SK-N-SH (cell line): ENCODE data around the gene GRM7. TPM values are rescaled to one million over a fixed set of nuclear protein-coding genes. Genes with fewer than 3 reads are reported as not detected.

ENCODE experiments used
- CTCF ChIA-PET: fragments of 300-600, 350-600 bp; formaldehyde crosslinking; extraction: SDS; loops from one replicate; lab custom pipeline; 2021; lab: Yijun Ruan, JAX
- POLR2A ChIA-PET: fragments of 350-600 bp; sonication (Branson Sonifier 250); formaldehyde crosslinking; extraction: SDS; loops from one replicate; lab custom pipeline; 2020; ENCODE audit warnings: antibody characterized with exemption, inconsistent platforms; lab: Yijun Ruan, JAX
- DNase-seq: peaks from one replicate; pipeline ENCODE4 v3.0.0; 2012
- H2AFZ ChIP-seq: fragments of 200-600 bp; sonication (generic); 2 replicates; pipeline ENCODE4 v1.8.1; 2016; ENCODE audit warnings: antibody characterized with exemption, mild to moderate bottlenecking, low read depth
- H3F3A ChIP-seq: fragments of 200-600 bp; sonication (generic); replicated peaks from 2 replicates; pipeline ENCODE3; 2016; ENCODE audit warnings: antibody characterized with exemption, mild to moderate bottlenecking; ENCODE audit not compliant: insufficient read depth
- H3K27ac ChIP-seq, 2 experiments: fragments of 200-500 bp in 1 of 2; fragments of 200-600 bp in 1 of 2; sonication (Bioruptor generic) in 1 of 2; sonication (generic), shearing (Covaris generic) in 1 of 2; 2 replicates each; pipeline versions ENCODE4 v1.5.1 to v1.6.1; 2014 to 2016; ENCODE audit warnings: low read depth in 2 of 2, inconsistent platforms in 1 of 2, low read length in 1 of 2, mild to moderate bottlenecking in 1 of 2, mixed read lengths in 1 of 2
- H3K27me3 ChIP-seq: fragments of 200-600 bp; sonication (generic), shearing (Covaris generic); 2 replicates; pipeline ENCODE4 v1.6.1; 2016; ENCODE audit warnings: mixed run types; ENCODE audit not compliant: insufficient read depth
- H3K36me3 ChIP-seq, 2 experiments: fragments of 200-500 bp in 1 of 2; fragments of 200-600 bp in 1 of 2; sonication (Bioruptor generic) in 1 of 2; sonication (generic) in 1 of 2; replicated peaks in 1 of 2; 2 replicates each; pipeline versions ENCODE3 to v1.5.1; 2014 to 2016; ENCODE audit warnings: low read length in 1 of 2, mild to moderate bottlenecking in 1 of 2; ENCODE audit not compliant: insufficient read depth in 2 of 2, control insufficient read depth in 1 of 2
- H3K4me1 ChIP-seq, 2 experiments: fragments of 200-500 bp in 1 of 2; fragments of 200-600 bp in 1 of 2; sonication (Bioruptor generic) in 1 of 2; sonication (generic), shearing (Covaris generic) in 1 of 2; 2 replicates each; pipeline versions ENCODE4 v1.5.1 to v1.6.1; 2014 to 2016; ENCODE audit warnings: low read depth in 1 of 2, low read length in 1 of 2, mixed run types in 1 of 2; ENCODE audit not compliant: insufficient read depth in 2 of 2, control insufficient read depth in 1 of 2
- H3K4me2 ChIP-seq: fragments of 200-600 bp; sonication (generic), shearing (Covaris generic); 2 replicates; pipeline ENCODE4 v1.6.1; 2017; ENCODE audit warnings: mixed run types
- H3K4me3 ChIP-seq, 2 experiments: fragments of 200-500 bp in 1 of 2; fragments of 200-600 bp in 1 of 2; sonication (Bioruptor generic) in 1 of 2; sonication (generic), shearing (Covaris generic) in 1 of 2; 2 replicates each; pipeline versions ENCODE4 v1.5.1 to v1.8.1; 2014 to 2016; ENCODE audit warnings: low read depth in 2 of 2, inconsistent platforms in 1 of 2, low read length in 1 of 2, mild to moderate bottlenecking in 1 of 2, mixed read lengths in 1 of 2, moderate library complexity in 1 of 2
- H3K79me2 ChIP-seq: fragments of 200-600 bp; sonication (generic); 2 replicates; pipeline ENCODE4 v1.8.1; 2017; ENCODE audit warnings: mild to moderate bottlenecking; ENCODE audit not compliant: insufficient read depth
- H3K9ac ChIP-seq: fragments of 200-600 bp; sonication (generic); 2 replicates; pipeline ENCODE4 v1.6.1; 2017; ENCODE audit warnings: mixed run types
- H3K9me2 ChIP-seq: fragments of 200-600 bp; sonication (generic); 2 replicates; pipeline ENCODE4 v1.6.1; 2017; ENCODE audit warnings: mixed run types
- H3K9me3 ChIP-seq: fragments of 200-600 bp; sonication (generic); 2 replicates; pipeline ENCODE4 v1.6.1; 2017; ENCODE audit warnings: mixed run types, mild to moderate bottlenecking, moderate library complexity
- H4K20me1 ChIP-seq: fragments of 200-600 bp; sonication (generic); 2 replicates; pipeline ENCODE4 v1.6.1; 2017; ENCODE audit warnings: mild to moderate bottlenecking, mixed run types; ENCODE audit not compliant: insufficient read depth
- CHD2 ChIP-seq: fragments of 150-350 bp; IDR thresholded peaks from 2 replicates; pipeline ENCODE4 v1.6.1; 2018; ENCODE audit warnings: low read length; ENCODE audit not compliant: partially characterized antibody
- ELF1 ChIP-seq: IDR thresholded peaks from 2 replicates; pipeline ENCODE4 v1.4.0; 2012
- EP300 ChIP-seq, 2 experiments: IDR thresholded peaks; 2 replicates each; pipeline versions ENCODE4 v1.4.0 to v1.6.1; 2012; ENCODE audit warnings: borderline replicate concordance in 1 of 2, low read depth in 1 of 2, low read length in 1 of 2
- FOSL2 ChIP-seq: IDR thresholded peaks from 2 replicates; pipeline ENCODE4 v1.4.0; 2012; ENCODE audit warnings: low read depth, mild to moderate bottlenecking, moderate library complexity, borderline replicate concordance
- GABPA ChIP-seq: IDR thresholded peaks from 2 replicates; pipeline ENCODE4 v1.4.0; 2012; ENCODE audit warnings: low read depth, mild to moderate bottlenecking
- GATA2 ChIP-seq: sonication (generic); formaldehyde crosslinking; IDR thresholded peaks from 2 replicates; pipeline ENCODE4 v1.5.0; 2020; ENCODE audit warnings: mild to moderate bottlenecking, missing genetic modification reagents
- IRF3 ChIP-seq: fragments of 150-350 bp; IDR thresholded peaks from 2 replicates; pipeline ENCODE4 v1.6.1; 2016; ENCODE audit warnings: mild to moderate bottlenecking, low read depth, low read length
- MEF2A ChIP-seq: IDR thresholded peaks from 2 replicates; pipeline ENCODE4 v1.4.0; 2012; ENCODE audit warnings: low read depth, borderline replicate concordance
- MXI1 ChIP-seq: IDR thresholded peaks from 2 replicates; pipeline ENCODE4 v1.6.1; 2012; ENCODE audit warnings: mild to moderate bottlenecking, low read depth, low read length, improper control_type of control experiment
- NFIC ChIP-seq: IDR thresholded peaks from 2 replicates; pipeline ENCODE4 v1.4.0; 2012; ENCODE audit warnings: borderline replicate concordance
- RCOR1 ChIP-seq: fragments of 150-350 bp; IDR thresholded peaks from 2 replicates; pipeline ENCODE4 v1.6.1; 2017; ENCODE audit warnings: antibody characterized with exemption, low read length
- RXRA ChIP-seq: IDR thresholded peaks from 2 replicates; pipeline ENCODE4 v1.4.0; 2012; ENCODE audit warnings: low read depth, mild to moderate bottlenecking, borderline replicate concordance
- YY1 ChIP-seq: IDR thresholded peaks from 2 replicates; pipeline ENCODE4 v1.4.0; 2012; ENCODE audit warnings: low read depth, mild to moderate bottlenecking
- WGBS: methylation state at CpG from one replicate; pipeline ENCODE4 v1.1.6; 2017; ENCODE audit warnings: low lambda C conversion rate; 5-methylcytosine and 5-hydroxymethylcytosine counted together
- polyA plus RNA-seq, 3 experiments: library from polyadenylated mRNA; depleted of rRNA; stranded (reverse); fragments of >200 nt; gene quantifications; 2 replicates each; pipeline ENCODE4 v1.2.3, GENCODE V29; 2012
- TF ChIP-seq, protein P1 (sequence below): IDR thresholded peaks from 2 replicates; pipeline ENCODE4 v1.4.0; 2012; ENCODE audit warnings: low read depth, borderline replicate concordance
- TF ChIP-seq, protein P2 (sequence below): IDR thresholded peaks from 2 replicates; pipeline ENCODE4 v1.4.0; 2012; ENCODE audit warnings: low read depth, borderline replicate concordance
- TF ChIP-seq, protein P3 (sequence below): IDR thresholded peaks from 2 replicates; pipeline ENCODE4; 2012

The GRM7 gene
- polyA plus RNA-seq, 1 of the 3 experiments (the other 2 are of a cell fraction) = 0.03 TPM

DNA sequence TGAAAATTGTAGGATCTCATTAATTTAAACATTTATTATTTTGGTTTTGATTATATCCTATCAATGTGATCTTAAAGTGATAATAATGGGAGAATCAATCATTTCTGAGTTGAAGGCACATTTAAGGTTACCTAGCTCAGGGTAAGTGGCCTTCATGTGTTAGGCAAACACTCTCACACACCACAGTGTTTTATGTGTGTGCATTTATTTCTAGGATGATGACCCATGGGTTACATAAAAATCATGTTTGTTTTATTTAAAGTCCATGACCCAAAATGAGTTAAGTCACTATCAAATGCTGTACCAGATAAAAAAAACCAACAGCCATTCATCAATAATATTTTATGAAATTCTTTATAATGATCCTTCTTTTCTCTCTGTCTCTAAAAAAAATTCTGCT lies 520.8 kb downstream of the GRM7 start:
- no peaks in the 10 kb centered on the region for H3K27me3 ChIP-seq
- H4K20me1 ChIP-seq = no peaks in the 10 kb centered on the region
- no peaks in the 10 kb centered on the region for H3K9me2 ChIP-seq
- H3K27ac ChIP-seq = no peak overlapping the region
- no peak overlapping the region for H2AFZ ChIP-seq
- no peak overlapping the region for H3K4me2 ChIP-seq
- no peaks in the 10 kb centered on the region for H3K9me3 ChIP-seq
- no peaks in the 10 kb centered on the region for H3K4me1 ChIP-seq
- POLR2A ChIA-PET = no interaction called here
- H3K4me3 ChIP-seq = no peak overlapping the region
- no peaks in the 10 kb centered on the region for H3K36me3 ChIP-seq
- CTCF ChIA-PET = no interaction called here
- no peaks in the 10 kb centered on the region for H3K79me2 ChIP-seq
- H3F3A ChIP-seq = no peaks in the 10 kb centered on the region
- DNase-seq = no peak
- H3K9ac ChIP-seq = no peak overlapping the region
- TF ChIP-seq FOSL2 (no peak), RCOR1 (no peak), MXI1 (no peak), RXRA (no peak), MEF2A (no peak), IRF3 (no peak), GABPA (no peak), EP300 (IDR thresholded peaks at IDR 0.05; ENCODE audit: borderline replicate concordance in 1 of 2, low read depth in 1 of 2, low read length in 1 of 2) (no peak), CHD2 (no peak), NFIC (no peak), ELF1 (no peak), YY1 (no peak)
- TF ChIP-seq, protein P1, sequence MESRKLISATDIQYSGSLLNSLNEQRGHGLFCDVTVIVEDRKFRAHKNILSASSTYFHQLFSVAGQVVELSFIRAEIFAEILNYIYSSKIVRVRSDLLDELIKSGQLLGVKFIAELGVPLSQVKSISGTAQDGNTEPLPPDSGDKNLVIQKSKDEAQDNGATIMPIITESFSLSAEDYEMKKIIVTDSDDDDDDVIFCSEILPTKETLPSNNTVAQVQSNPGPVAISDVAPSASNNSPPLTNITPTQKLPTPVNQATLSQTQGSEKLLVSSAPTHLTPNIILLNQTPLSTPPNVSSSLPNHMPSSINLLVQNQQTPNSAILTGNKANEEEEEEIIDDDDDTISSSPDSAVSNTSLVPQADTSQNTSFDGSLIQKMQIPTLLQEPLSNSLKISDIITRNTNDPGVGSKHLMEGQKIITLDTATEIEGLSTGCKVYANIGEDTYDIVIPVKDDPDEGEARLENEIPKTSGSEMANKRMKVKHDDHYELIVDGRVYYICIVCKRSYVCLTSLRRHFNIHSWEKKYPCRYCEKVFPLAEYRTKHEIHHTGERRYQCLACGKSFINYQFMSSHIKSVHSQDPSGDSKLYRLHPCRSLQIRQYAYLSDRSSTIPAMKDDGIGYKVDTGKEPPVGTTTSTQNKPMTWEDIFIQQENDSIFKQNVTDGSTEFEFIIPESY = no peak
- TF ChIP-seq, protein P2, sequence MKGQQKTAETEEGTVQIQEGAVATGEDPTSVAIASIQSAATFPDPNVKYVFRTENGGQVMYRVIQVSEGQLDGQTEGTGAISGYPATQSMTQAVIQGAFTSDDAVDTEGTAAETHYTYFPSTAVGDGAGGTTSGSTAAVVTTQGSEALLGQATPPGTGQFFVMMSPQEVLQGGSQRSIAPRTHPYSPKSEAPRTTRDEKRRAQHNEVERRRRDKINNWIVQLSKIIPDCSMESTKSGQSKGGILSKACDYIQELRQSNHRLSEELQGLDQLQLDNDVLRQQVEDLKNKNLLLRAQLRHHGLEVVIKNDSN = no peak

DNA sequence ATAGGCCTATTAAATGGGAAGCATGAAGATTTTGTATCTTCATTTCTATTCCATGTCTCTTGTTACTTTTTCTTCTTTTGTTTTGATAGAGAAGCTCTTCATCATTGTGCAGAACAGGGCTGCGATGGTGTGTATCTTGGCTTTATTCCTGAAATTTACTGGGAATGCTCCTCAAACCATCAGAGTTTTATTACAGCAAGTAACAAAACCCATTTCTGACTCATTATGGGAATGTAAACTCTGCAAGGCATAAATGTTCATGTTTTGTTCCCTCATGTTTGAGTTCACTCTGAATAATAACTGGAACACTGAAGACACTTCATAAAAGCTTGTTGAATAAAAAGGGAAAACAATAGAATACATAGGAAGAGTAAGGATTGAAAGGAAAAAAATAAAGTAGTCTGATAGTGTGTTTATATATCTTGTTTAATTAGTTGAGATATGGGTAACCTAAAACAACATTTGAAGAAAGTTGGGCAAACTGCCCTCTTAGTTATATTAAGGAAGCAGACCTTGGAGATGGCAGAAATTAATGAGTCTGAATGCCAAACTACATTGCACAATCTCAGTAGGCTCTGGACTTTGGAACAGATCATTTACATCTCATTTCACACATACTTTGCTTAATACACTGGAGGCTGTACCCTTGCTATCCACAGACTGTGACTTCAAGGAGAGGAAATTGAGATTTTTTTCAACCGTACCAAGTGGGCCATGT lies 521.5 kb downstream of the GRM7 start:
- Histone ChIP-seq H3K4me1 (no peaks in the 10 kb centered on the region), H4K20me1 (no peaks in the 10 kb centered on the region), H3F3A (no peaks in the 10 kb centered on the region), H3K9me3 (no peaks in the 10 kb centered on the region), H3K9ac (no peak overlapping the region), H3K4me3 (no peak overlapping the region), H3K4me2 (no peak overlapping the region), H3K27me3 (no peaks in the 10 kb centered on the region), H3K79me2 (no peaks in the 10 kb centered on the region), H3K27ac (no peak overlapping the region)
- DNase-seq = no peak
- TF ChIP-seq GATA2 (no peak), RXRA (no peak), NFIC (no peak), MXI1 (no peak)
- TF ChIP-seq, protein P3, sequence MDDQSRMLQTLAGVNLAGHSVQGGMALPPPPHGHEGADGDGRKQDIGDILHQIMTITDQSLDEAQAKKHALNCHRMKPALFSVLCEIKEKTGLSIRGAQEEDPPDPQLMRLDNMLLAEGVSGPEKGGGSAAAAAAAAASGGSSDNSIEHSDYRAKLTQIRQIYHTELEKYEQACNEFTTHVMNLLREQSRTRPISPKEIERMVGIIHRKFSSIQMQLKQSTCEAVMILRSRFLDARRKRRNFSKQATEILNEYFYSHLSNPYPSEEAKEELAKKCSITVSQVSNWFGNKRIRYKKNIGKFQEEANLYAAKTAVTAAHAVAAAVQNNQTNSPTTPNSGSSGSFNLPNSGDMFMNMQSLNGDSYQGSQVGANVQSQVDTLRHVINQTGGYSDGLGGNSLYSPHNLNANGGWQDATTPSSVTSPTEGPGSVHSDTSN = no peak
- TF ChIP-seq, all 33 proteins: peak for 0
- 28% methylated on average over 2 of the region's 2 CpGs for WGBS
- ChIA-PET POLR2A (no interaction called here), CTCF (no interaction called here)
- Histone ChIP-seq H3K9me2 (no peaks in the 10 kb centered on the region), H2AFZ (no peak overlapping the region), H3K36me3 (no peaks in the 10 kb centered on the region)
